Activated T-cell treated with anti-CD3 and anti-CD28 coated beads, Interleukin-2, amount 50 U/mL, for 72 hours (primary cell): ENCODE measurements around the gene PMS1. TPM values are rescaled to one million over a fixed set of nuclear protein-coding genes. Genes with fewer than 3 reads are reported as not detected.
"Not testable (repeated sequence)": the region's sequence is repeated elsewhere in the genome, so short reads cannot be mapped to it uniquely, and the experiment has no call there.

Experiments used
- ATAC-seq, 2 donors: fragments of 150-1000 bp; cut with Tn5 transposase; replicated peaks in 1 of 2; 2 replicates each; pipeline ENCODE4 v1.10.0; 2021; ENCODE audit warnings: moderate library complexity in 2 of 2, mild to moderate bottlenecking in 1 of 2
- DNase-seq, 2 donors: peaks; one replicate each; pipeline ENCODE4 v3.0.0; 2021 to 2022; ENCODE audit warnings: mixed read lengths in 1 of 2
- H3K27ac Mint-ChIP-seq: one replicate; pipeline ENCODE4 v1.8.0; 2022; ENCODE audit warnings: mild to moderate bottlenecking, moderate library complexity, mixed read lengths
- H3K27me3 Mint-ChIP-seq: one replicate; pipeline ENCODE4 v1.8.0; 2022; ENCODE audit warnings: low read depth, mixed read lengths
- H3K36me3 Mint-ChIP-seq, 2 donors: one replicate each; pipeline ENCODE4 v1.8.0; 2022; ENCODE audit warnings: mixed read lengths in 2 of 2, mild to moderate bottlenecking in 1 of 2; ENCODE audit not compliant: insufficient read depth in 2 of 2
- H3K4me1 Mint-ChIP-seq: one replicate; pipeline ENCODE4 v1.8.0; 2022; ENCODE audit warnings: low read depth, mixed read lengths
- H3K4me3 Mint-ChIP-seq, 2 donors: one replicate each; pipeline ENCODE4 v1.8.0; 2022; ENCODE audit warnings: mild to moderate bottlenecking in 2 of 2, mixed read lengths in 2 of 2, moderate library complexity in 2 of 2
- H3K9me3 Mint-ChIP-seq, 2 donors: one replicate each; pipeline ENCODE4 v1.8.0; 2022; ENCODE audit warnings: mixed read lengths in 2 of 2
- total RNA-seq, 2 donors: library from RNA; stranded (reverse); gene quantifications; one replicate each; pipeline ENCODE4 v1.2.3, GENCODE V29; 2022

Gene PMS1
- total RNA-seq, 2 donors from 2014 or later = 37.9 to 52.7 TPM

- no peaks in the 10 kb centered on the region for H3K9me3 Mint-ChIP-seq
- no peak for DNase-seq
- no peak overlapping the region for H3K27ac Mint-ChIP-seq
- no peaks in the 10 kb centered on the region for H3K4me1 Mint-ChIP-seq
- peaks cover 0 to 10% of the 10 kb centered on the region in 2 donors for H3K36me3 Mint-ChIP-seq
- no peak for ATAC-seq
- no peak overlapping the region for H3K4me3 Mint-ChIP-seq
- H3K27me3 Mint-ChIP-seq = no peaks in the 10 kb centered on the region
These were observed 41.8 kb downstream of the PMS1 start for GRCh38 chr2:189826039-189826438.

DNA sequence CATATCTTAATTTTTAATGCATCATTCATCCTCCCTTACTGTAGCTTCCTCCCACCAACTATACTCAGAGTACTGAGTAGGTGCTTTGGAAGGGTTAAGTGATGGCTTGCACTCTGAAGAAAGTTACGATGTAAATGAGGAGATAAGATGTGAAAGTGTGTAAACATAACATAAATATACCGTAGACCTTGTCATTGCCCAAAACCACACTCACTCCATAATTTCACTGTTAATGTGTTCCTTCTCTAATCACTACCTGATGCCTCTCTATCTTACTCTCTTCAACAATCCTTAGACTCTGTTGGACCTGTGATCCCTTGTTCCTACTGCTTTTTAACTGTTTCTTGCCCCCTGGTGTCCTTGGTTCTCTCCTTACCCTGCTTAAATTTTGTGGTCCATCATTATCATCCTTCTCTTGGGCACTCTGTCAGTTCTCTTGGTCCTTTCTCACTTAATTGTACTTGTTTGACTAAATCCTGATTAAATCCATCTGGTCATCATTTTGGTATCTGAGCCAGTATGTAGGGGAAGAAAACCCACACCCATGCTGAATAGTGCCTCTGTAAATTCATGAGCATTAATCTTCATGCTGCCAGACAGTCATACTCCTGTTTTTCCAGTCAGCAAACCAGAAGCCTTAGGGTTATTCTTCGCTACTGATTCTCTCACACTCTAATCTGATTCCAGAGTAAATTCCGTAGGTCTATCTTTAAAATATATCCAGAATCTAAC lies 45.0 kb downstream of the PMS1 start:
- Mint-ChIP-seq H3K36me3 (peaks cover 0 to 4% of the 10 kb centered on the region in 2 donors), H3K27me3 (no peaks in the 10 kb centered on the region), H3K9me3 (no peaks in the 10 kb centered on the region), H3K4me3 (no peak overlapping the region), H3K4me1 (no peaks in the 10 kb centered on the region), H3K27ac (no peak overlapping the region)
- ATAC-seq (no peak), DNase-seq (no peak)

DNA sequence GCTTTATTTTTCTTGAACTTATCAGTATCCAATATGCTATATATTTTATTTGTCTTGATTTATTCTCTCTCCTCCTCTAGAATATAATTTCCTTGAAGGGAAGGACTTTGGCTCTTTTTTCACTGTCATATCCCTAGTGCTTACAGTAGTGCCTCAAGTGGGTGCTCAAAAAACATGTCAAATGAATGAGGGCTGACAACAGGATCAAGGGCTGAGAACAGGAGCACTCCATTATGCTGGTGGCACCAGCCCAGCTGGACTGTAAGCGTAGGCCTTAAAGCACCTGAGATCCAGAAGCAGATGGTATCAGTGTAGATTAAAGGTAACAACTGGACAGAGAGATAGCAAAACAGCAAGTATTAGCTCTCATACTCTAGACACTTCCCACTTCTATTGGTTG lies 46.3 kb downstream of the PMS1 start:
- Mint-ChIP-seq H3K36me3 (peaks cover 0 to 4% of the 10 kb centered on the region in 2 donors), H3K9me3 (no peaks in the 10 kb centered on the region), H3K4me1 (no peaks in the 10 kb centered on the region), H3K4me3 (no peak overlapping the region), H3K27me3 (no peaks in the 10 kb centered on the region), H3K27ac (peak overlapping the region; percentile 86)
- DNase-seq (no peak), ATAC-seq (no peak)

GRCh38 chr2:189834059-189834458 lies 49.8 kb downstream of the PMS1 start:
- Mint-ChIP-seq H3K4me3 (no peak overlapping the region), H3K9me3 (no peaks in the 10 kb centered on the region), H3K4me1 (no peaks in the 10 kb centered on the region), H3K36me3 (peaks cover 2 to 7% of the 10 kb centered on the region in 2 donors), H3K27ac (peak overlapping the region; percentile 1), H3K27me3 (no peaks in the 10 kb centered on the region)
- ATAC-seq (no peak), DNase-seq (no peak)

DNA sequence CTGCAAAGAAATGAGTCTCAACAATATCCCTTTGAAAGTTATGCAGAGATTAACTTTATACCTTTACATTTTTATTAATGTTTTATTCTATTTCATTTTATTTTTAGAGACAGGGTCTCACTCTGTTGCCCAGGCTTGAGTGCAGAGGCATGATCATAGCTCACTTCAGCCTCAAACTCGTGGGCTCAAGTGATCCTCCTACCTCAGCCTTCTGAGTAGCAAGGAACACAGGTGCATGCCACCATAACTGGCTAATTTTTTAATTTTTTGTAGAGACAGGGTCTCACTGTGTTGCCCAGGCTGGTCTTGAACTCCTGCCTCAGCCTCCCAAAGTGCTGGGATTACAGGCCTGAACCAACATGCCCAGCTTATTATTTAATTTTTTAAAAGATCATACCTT lies 50.4 kb downstream of the PMS1 start:
- not testable (repeated sequence) for H3K27me3 Mint-ChIP-seq, ATAC-seq, H3K36me3 Mint-ChIP-seq, H3K4me1 Mint-ChIP-seq, H3K9me3 Mint-ChIP-seq, H3K4me3 Mint-ChIP-seq, DNase-seq, H3K27ac Mint-ChIP-seq

- peaks cover 2 to 5% of the 10 kb centered on the region in 2 donors for H3K36me3 Mint-ChIP-seq
- no peak for DNase-seq
These were observed 51.8 kb downstream of the PMS1 start for GRCh38 chr2:189835855-189836558.

DNA sequence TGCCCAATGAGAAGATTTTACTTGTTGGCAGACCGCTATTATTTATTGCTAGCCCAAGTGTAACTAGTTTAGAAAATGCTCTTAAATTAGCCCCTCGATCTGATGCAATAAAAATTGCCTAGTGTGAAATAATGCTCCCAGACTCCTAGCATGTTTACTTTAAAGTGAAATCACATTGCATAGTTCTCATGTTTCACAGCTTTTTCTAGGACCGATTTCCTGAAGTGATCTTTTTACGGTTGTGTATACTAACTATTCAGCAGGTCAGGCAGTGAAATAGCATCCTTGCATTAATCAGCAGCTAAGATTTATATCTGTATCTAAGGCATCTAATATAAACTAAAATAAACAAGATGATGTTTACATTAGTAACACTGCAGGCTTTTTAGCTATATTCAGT lies 52.4 kb downstream of the PMS1 start:
- H3K27me3 Mint-ChIP-seq = no peaks in the 10 kb centered on the region
- peak overlapping the region; percentile 19 for H3K27ac Mint-ChIP-seq
- H3K4me3 Mint-ChIP-seq = no peak overlapping the region
- H3K9me3 Mint-ChIP-seq = no peaks in the 10 kb centered on the region
- H3K36me3 Mint-ChIP-seq = peaks cover 2 to 5% of the 10 kb centered on the region in 2 donors
- ATAC-seq = no peak
- DNase-seq = no peak
- peaks cover 7% of the 10 kb centered on the region for H3K4me1 Mint-ChIP-seq

More at GRCh38 chr2:189835855-189836558, 51.8 kb downstream of the PMS1 start:
- Mint-ChIP-seq H3K9me3 (no peaks in the 10 kb centered on the region), H3K27ac (no peak overlapping the region), H3K27me3 (no peaks in the 10 kb centered on the region), H3K4me1 (peaks cover 4% of the 10 kb centered on the region), H3K4me3 (no peak overlapping the region)
- ATAC-seq = no peak

DNA sequence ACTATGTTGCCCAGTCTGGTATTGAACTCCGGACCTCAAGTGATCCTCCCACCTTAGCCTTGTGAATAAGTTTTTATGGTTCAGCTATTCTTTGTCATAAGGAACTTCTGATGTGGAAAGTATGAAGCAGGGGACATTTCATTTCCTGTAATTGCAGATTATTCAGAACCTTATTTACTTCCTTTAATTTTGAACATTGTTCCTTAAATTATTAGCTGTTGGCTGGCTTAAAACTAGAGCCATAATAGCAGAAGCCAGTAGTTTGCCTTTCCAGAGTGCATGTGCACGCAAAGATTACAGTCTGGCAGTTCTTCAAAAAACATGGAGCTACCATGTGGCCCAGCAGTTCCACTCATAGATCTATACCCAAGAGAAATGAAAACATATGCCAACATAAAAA lies 53.1 kb downstream of the PMS1 start:
- H3K4me1 Mint-ChIP-seq = peaks cover 7% of the 10 kb centered on the region
- ATAC-seq (no peak), DNase-seq (no peak)
- no peaks in the 10 kb centered on the region for H3K27me3 Mint-ChIP-seq
- no peak overlapping the region for H3K27ac Mint-ChIP-seq
- no peaks in the 10 kb centered on the region for H3K9me3 Mint-ChIP-seq
- peaks cover 6 to 9% of the 10 kb centered on the region in 2 donors for H3K36me3 Mint-ChIP-seq
- no peak overlapping the region for H3K4me3 Mint-ChIP-seq

- Mint-ChIP-seq H3K27ac (no peak overlapping the region), H3K4me1 (peaks cover 7% of the 10 kb centered on the region), H3K9me3 (no peaks in the 10 kb centered on the region), H3K27me3 (no peaks in the 10 kb centered on the region), H3K36me3 (peaks cover 7 to 18% of the 10 kb centered on the region in 2 donors), H3K4me3 (no peak overlapping the region)
- DNase-seq (no peak), ATAC-seq (no peak)
These were observed 56.8 kb downstream of the PMS1 start for GRCh38 chr2:189841019-189841418.

DNA sequence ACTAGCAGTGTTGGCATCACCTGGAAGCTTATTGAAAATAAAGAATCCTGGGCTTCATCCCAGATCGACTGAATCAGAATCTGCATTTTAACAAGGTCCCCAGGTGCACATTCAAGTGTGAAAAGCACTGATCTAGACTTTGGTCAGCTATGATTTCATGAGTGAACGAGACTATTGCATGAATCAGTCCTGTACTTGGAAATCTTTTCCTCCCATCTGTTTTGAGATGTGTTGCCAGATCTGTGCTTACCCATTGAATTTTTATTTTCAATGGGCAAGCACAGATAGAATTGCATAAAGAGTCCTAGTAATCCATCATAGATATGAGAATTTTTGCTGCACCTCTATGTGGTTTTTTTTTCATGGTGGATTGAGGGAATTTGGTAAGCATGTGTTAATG lies 64.0 kb downstream of the PMS1 start:
- Mint-ChIP-seq H3K9me3 (no peaks in the 10 kb centered on the region), H3K4me1 (no peaks in the 10 kb centered on the region), H3K36me3 (peaks cover 2 to 14% of the 10 kb centered on the region in 2 donors), H3K4me3 (no peak overlapping the region), H3K27me3 (no peaks in the 10 kb centered on the region), H3K27ac (no peak overlapping the region)
- ATAC-seq (no peak), DNase-seq (no peak)

DNA sequence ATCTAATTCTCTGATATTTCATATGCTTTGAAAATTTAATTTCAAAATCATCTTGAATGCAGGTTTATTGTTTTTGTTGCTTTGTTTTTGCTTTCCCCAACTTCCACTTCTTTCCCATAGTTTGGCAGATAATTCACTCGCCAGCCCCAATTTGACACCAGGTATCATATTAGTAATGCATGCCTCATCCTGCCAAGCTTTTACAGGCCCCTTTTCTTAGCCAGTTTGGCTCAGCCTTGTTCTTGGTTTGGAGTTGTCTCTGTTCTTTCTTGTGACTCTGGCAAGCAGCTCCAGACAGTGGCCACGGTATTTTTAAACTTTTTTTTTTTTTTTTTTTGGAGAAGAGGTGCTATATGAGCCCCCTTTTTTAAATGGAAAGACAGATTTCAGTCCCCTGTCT lies 65.3 kb downstream of the PMS1 start:
- H3K9me3 Mint-ChIP-seq = no peaks in the 10 kb centered on the region
- DNase-seq = no peak
- H3K4me1 Mint-ChIP-seq = no peaks in the 10 kb centered on the region
- H3K27ac Mint-ChIP-seq = no peak overlapping the region
- ATAC-seq = no peak
- no peaks in the 10 kb centered on the region for H3K27me3 Mint-ChIP-seq
- H3K4me3 Mint-ChIP-seq = no peak overlapping the region
- H3K36me3 Mint-ChIP-seq = peaks cover under 1 to 14% of the 10 kb centered on the region in 2 donors

DNA sequence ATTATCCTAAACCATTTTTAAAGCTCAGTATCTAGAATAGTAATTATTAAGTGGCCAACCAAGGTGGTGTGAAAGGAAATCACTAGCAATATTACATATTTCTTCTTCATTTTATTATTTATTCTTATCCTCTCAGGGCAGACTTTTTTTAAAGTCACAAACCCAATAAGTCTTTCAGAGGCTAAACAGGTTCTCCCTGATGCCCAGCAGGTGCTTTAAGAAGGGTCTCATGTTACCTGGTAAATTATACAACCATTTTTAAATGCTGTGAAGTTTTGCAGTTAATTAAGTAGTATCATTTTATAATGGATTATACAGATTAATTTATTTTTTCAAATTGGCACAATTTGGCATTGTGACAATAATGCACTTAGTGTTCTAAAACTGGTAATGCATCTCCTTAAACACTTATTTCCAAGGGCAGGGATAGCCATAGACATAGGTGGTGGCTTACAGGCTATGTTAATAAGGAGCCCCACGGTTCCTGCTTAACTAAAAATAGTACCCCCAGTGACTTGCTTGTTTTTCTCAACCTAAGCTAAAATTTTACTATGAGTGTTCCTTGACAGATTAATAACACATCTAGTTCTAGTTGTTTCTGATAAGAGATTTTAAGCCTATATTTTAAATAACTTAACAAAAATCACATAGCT lies 67.0 kb downstream of the PMS1 start:
- Mint-ChIP-seq H3K4me3 (no peak overlapping the region), H3K27ac (no peak overlapping the region), H3K9me3 (no peaks in the 10 kb centered on the region), H3K4me1 (no peaks in the 10 kb centered on the region), H3K27me3 (no peaks in the 10 kb centered on the region), H3K36me3 (peaks cover 0 to 20% of the 10 kb centered on the region in 2 donors)
- no peak for ATAC-seq
- no peak for DNase-seq

DNA sequence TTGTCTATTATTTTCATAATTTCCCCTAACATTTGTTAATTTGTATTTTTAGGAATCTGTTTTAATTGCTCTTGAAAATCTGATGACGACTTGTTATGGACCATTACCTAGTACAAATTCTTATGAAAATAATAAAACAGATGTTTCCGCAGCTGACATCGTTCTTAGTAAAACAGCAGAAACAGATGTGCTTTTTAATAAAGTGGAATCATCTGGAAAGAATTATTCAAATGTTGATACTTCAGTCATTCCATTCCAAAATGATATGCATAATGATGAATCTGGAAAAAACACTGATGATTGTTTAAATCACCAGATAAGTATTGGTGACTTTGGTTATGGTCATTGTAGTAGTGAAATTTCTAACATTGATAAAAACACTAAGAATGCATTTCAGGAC lies 69.9 kb downstream of the PMS1 start:
- H3K9me3 Mint-ChIP-seq = no peaks in the 10 kb centered on the region
- no peaks in the 10 kb centered on the region for H3K27me3 Mint-ChIP-seq
- H3K36me3 Mint-ChIP-seq = peaks cover 0 to 16% of the 10 kb centered on the region in 2 donors
- ATAC-seq (no peak), DNase-seq (no peak)
- H3K4me3 Mint-ChIP-seq = no peak overlapping the region
- H3K4me1 Mint-ChIP-seq = no peaks in the 10 kb centered on the region
- no peak overlapping the region for H3K27ac Mint-ChIP-seq
